Sigmoid colon (tissue), 4 donors: Measurements from ENCODE around the gene ATP5F1D.

ENCODE experiments used
- CTCF ChIP-seq, 4 experiments: fragments of 450-650 bp in 3 of 4; fragments of 200-600 bp in 1 of 4; IDR thresholded peaks; one replicate each; pipeline ENCODE4 v1.5.1; 2016 to 2019; ENCODE audit warnings: antibody characterized with exemption in 4 of 4, mild to moderate bottlenecking in 3 of 4, moderate library complexity in 2 of 4
- EP300 ChIP-seq, 4 donors: sonication (generic); formaldehyde crosslinking; IDR thresholded peaks; one replicate each; pipeline ENCODE4 v1.6.1; 2017; ENCODE audit warnings: antibody characterized with exemption in 4 of 4
- POLR2A ChIP-seq, 2 donors: fragments of 450-650 bp; IDR thresholded peaks; one replicate each; pipeline ENCODE4 v1.6.1; 2016; ENCODE audit warnings: antibody characterized with exemption in 2 of 2, mild to moderate bottlenecking in 2 of 2, moderate library complexity in 2 of 2
- POLR2AphosphoS5 ChIP-seq, 4 donors: sonication (generic); formaldehyde crosslinking; IDR thresholded peaks; one replicate each; pipeline ENCODE4 v1.6.1; 2017; ENCODE audit warnings: antibody characterized with exemption in 4 of 4

- no peak for TF ChIP-seq POLR2A (IDR thresholded peaks at IDR 0.05)
- TF ChIP-seq CTCF (IDR thresholded peaks at IDR 0.05) = no peak
- no peak for TF ChIP-seq EP300 (IDR thresholded peaks at IDR 0.05)
- TF ChIP-seq POLR2AphosphoS5 (IDR thresholded peaks at IDR 0.05) = no peak
Measured at GRCh38 chr19:1224047-1224825, 17.3 kb upstream of the ATP5F1D start.
